ENCODE measurements around the gene ERI3.

GRCh38 chr1:44223187-44223610 is 131.9 kb downstream of the ERI3 start:
- TF ChIP-seq, protein P1, sequence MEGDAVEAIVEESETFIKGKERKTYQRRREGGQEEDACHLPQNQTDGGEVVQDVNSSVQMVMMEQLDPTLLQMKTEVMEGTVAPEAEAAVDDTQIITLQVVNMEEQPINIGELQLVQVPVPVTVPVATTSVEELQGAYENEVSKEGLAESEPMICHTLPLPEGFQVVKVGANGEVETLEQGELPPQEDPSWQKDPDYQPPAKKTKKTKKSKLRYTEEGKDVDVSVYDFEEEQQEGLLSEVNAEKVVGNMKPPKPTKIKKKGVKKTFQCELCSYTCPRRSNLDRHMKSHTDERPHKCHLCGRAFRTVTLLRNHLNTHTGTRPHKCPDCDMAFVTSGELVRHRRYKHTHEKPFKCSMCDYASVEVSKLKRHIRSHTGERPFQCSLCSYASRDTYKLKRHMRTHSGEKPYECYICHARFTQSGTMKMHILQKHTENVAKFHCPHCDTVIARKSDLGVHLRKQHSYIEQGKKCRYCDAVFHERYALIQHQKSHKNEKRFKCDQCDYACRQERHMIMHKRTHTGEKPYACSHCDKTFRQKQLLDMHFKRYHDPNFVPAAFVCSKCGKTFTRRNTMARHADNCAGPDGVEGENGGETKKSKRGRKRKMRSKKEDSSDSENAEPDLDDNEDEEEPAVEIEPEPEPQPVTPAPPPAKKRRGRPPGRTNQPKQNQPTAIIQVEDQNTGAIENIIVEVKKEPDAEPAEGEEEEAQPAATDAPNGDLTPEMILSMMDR (IDR thresholded peaks at IDR 0.05; ENCODE audit: insufficient read depth, low read length), result no peak
- TF ChIP-seq REST (IDR thresholded peaks at IDR 0.05; ENCODE audit: insufficient replicate concordance, low read depth), result no peak
- TF ChIP-seq POLR2AphosphoS5 (IDR thresholded peaks at IDR 0.05; ENCODE audit: low read depth), result no peak
- no peak for TF ChIP-seq GABPA (IDR thresholded peaks at IDR 0.05; ENCODE audit: low read depth)
- TF ChIP-seq SPI1 (IDR thresholded peaks at IDR 0.05; ENCODE audit: borderline replicate concordance, low read depth), result no peak
